GM12873 (cell line): ENCODE results near the gene ROM1.

ENCODE experiments used
- CTCF ChIP-seq: IDR thresholded peaks from 2 replicates; pipeline ENCODE4 v1.5.1; 2012; ENCODE audit warnings: low read depth, mild to moderate bottlenecking, moderate library complexity, low read length, control low read depth; ENCODE audit not compliant: insufficient read depth; ENCODE audit errors: missing control alignments

ROM1 gene

DNA sequence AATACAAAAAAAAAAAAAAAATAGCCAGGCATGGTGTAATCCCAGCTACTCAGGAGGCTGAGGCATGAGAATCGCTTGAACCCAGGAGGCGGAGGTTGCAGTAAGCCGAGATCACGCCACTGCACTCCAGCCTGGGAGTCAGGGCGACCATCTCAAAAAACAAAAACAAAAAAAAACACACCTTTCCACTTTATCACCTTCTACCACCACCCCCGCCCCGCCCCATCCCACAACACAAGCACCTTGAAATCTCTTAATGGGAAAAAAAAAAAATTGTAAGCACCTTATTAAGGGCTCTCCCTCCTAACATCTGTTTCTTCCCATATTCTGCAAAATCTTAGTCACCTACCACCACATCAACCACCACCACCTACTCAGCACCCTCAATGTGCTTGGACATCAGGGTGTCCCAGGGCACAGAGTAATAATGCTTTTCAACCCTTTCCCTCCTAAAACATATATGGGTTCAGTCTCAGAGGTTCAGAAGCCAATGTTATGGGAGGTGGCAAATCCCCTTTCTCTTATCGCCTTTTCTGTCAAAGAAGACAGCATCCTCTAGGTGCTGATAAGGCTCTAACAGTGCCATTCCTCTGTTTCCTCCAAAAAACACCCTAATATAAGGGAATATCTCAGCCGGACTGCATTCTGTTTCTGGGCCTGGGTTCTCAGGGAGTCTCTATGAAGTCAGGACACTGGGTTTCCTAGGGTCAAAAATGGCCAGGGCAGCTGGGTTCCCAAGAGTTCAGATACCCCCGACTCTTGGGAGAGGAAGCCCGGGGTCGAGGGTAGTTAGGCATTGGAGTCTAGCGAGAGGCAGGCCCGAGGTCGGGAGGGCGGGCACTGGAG, 39.3 kb downstream of the ROM1 start:
- TF ChIP-seq CTCF = no peak

DNA sequence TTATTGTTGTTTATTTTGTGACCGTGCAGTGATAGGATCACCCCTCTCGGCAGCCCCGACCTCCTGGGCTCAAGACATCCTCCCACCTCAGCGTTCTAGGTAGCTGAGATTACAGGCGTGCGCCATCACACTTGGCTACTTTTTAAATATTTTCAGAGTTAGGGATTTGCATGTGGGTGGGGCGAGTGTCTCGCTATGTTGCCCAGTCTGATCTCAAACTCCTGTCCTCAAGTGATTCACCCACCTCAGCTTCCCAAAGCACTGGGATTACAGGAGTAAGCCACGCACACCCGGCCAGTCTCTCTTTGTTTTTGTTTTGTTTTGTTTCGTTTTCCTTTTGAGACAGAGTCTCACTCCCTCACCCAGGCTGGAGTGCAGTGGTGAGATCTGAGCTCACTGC, 41.2 kb downstream of the ROM1 start:
- no peak for TF ChIP-seq CTCF

- TF ChIP-seq CTCF = no peak
Observed at GRCh38 chr11:62656796-62657429, 43.9 kb downstream of the ROM1 start.

DNA sequence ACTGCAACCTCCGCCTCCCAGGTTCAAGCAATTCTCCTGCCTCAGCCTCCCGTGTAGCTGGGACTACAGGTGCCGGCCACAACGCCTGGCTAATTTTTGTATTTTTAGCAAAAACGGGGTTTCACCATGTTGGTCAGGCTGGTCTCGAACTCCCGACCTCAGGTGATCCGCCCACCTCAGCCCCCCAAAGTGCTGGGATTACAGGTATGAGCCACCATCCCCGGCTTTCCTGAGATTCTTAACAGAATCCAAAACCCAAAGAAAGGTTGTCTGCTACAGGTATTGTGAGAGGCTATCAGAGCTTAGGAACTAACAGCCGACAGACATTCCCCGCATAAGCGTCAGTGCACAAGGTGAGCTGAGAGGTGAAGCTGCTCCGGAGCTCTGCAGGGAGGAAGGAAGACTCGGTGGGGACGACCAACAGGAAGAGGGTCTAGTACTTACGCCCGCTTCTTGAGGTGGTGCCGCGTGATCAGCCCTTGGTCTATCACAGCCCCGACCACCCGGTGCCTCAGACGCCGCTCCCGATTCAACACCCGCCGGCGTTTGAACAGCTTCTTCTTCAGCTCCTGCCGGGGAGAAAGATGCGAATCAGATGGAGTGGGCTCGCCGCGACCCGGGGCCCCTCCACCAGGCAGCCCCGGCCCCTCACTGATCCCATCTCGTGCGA, 51.5 kb downstream of the ROM1 start:
- TF ChIP-seq CTCF = no peak
